Body of pancreas (tissue), 4 donors: ENCODE measurements around the gene XPO6.

Experiments
- CTCF ChIP-seq, 7 experiments: fragments of 450-650 bp in 4 of 7; fragments of 200-600 bp in 3 of 7; sonication (generic) in 3 of 7; IDR thresholded peaks; one replicate each; pipeline ENCODE4 v1.5.1; 2016 to 2019; ENCODE audit warnings: antibody characterized with exemption in 7 of 7
- POLR2A ChIP-seq, 3 donors: fragments of 450-650 bp; IDR thresholded peaks; one replicate each; pipeline ENCODE4 v1.6.1; 2016; ENCODE audit warnings: antibody characterized with exemption in 3 of 3, mild to moderate bottlenecking in 2 of 3

- TF ChIP-seq CTCF (IDR thresholded peaks at IDR 0.05) = no peak
- no peak for TF ChIP-seq POLR2A (IDR thresholded peaks at IDR 0.05)
These were observed 91.0 kb downstream of the XPO6 start for GRCh38 chr16:28120754-28121153.
